Left ventricle myocardium inferior (tissue), 1 donor: ENCODE results near the gene OR2D3. TPM values are rescaled to one million over a fixed set of nuclear protein-coding genes. Genes with fewer than 3 reads are reported as not detected.
"Not testable (repeated sequence)": the region's sequence is repeated elsewhere in the genome, so short reads cannot be mapped to it uniquely, and the experiment has no call there.

Source experiments
- DNase-seq: peaks from one replicate; pipeline ENCODE4 v3.0.0-alpha.2; 2020
- H3K27ac ChIP-seq: fragments of 200-600 bp; replicated peaks from 2 replicates; pipeline ENCODE4 v1.8.0; 2021
- H3K27me3 ChIP-seq: fragments of 200-600 bp; 2 replicates; pipeline ENCODE4 v1.8.0; 2021; ENCODE audit warnings: low read depth
- H3K36me3 ChIP-seq: fragments of 200-600 bp; 2 replicates; pipeline ENCODE4 v1.8.0; 2021
- H3K4me1 ChIP-seq: fragments of 200-600 bp; 2 replicates; pipeline ENCODE4 v1.8.0; 2021
- H3K4me3 ChIP-seq: fragments of 200-600 bp; 2 replicates; pipeline ENCODE4 v1.8.0; 2021; ENCODE audit warnings: mild to moderate bottlenecking, moderate library complexity
- H3K9me3 ChIP-seq: fragments of 200-600 bp; replicated peaks from 2 replicates; pipeline ENCODE4 v1.8.0; 2021
- CTCF ChIP-seq: fragments of 200-600 bp; IDR thresholded peaks from 2 replicates; pipeline ENCODE4 v1.8.0; 2021; ENCODE audit warnings: antibody characterized with exemption, mild to moderate bottlenecking, borderline replicate concordance
- intact Hi-C: fragments of 100-400 bp; cut with micrococcal nuclease; formaldehyde crosslinking; loops from one replicate; pipeline ENCODE4 v1.11.0; 2022
- total RNA-seq: library from RNA; stranded (reverse); fragmentation: NEBNext Ultra II Directional; extraction: Animal tissue kit (Norgen Biotek cat#: 25700); gene quantifications from one replicate; pipeline ENCODE4 v1.2.1, GENCODE V29; 2021
- donor health status: DM: no; HTN: yes; CAD: no; lungs with severe emphysema.

The OR2D3 gene
- total RNA-seq, 1 donor from 2014 or later: not detected

GRCh38 chr11:6882751-6883150 is 38.1 kb upstream of the OR2D3 start:
- H3K36me3 ChIP-seq: no peaks in the 10 kb centered on the region
- H3K4me1 ChIP-seq: no peaks in the 10 kb centered on the region
- TF ChIP-seq CTCF: no peak
- no peaks in the 10 kb centered on the region for H3K9me3 ChIP-seq
- H3K27me3 ChIP-seq: peaks cover 8% of the 10 kb centered on the region
- no peak for DNase-seq
- H3K4me3 ChIP-seq: no peak overlapping the region
- H3K27ac ChIP-seq: no peak overlapping the region
- intact Hi-C loops: no loop called here

GRCh38 chr11:6887711-6888110 is 33.1 kb upstream of the OR2D3 start:
- intact Hi-C loops: not testable (repeated sequence)

GRCh38 chr11:6888830-6889229 is 32.0 kb upstream of the OR2D3 start:
- intact Hi-C loops: no loop called here

More at GRCh38 chr11:6887711-6888110, 33.1 kb upstream of the OR2D3 start:
- not testable (repeated sequence) for DNase-seq, H3K36me3 ChIP-seq, H3K27ac ChIP-seq, H3K4me3 ChIP-seq, H3K9me3 ChIP-seq, H3K4me1 ChIP-seq, H3K27me3 ChIP-seq

GRCh38 chr11:6889835-6890234 is 31.0 kb upstream of the OR2D3 start:
- Histone ChIP-seq H3K36me3 (no peaks in the 10 kb centered on the region), H3K27ac (no peak overlapping the region), H3K4me1 (no peaks in the 10 kb centered on the region), H3K4me3 (no peak overlapping the region), H3K9me3 (peaks cover 10% of the 10 kb centered on the region), H3K27me3 (no peaks in the 10 kb centered on the region)
- intact Hi-C loops: no loop called here
- no peak for TF ChIP-seq CTCF
- no peak for DNase-seq

More at GRCh38 chr11:6888830-6889229, 32.0 kb upstream of the OR2D3 start:
- H3K4me1 ChIP-seq: no peaks in the 10 kb centered on the region
- no peak for DNase-seq
- H3K27me3 ChIP-seq: peaks cover 6% of the 10 kb centered on the region
- no peak overlapping the region for H3K4me3 ChIP-seq
- TF ChIP-seq CTCF: no peak
- H3K36me3 ChIP-seq: no peaks in the 10 kb centered on the region
- no peak overlapping the region for H3K27ac ChIP-seq
- peaks cover 10% of the 10 kb centered on the region for H3K9me3 ChIP-seq

GRCh38 chr11:6892400-6892799 is 28.4 kb upstream of the OR2D3 start, which contains the start of gene OR2D2:
OR2D2 (minus strand) TSS chr11:6892500; CDS start chr11:6892500, 0 bp downstream.
- Histone ChIP-seq H3K9me3 (peaks cover 10% of the 10 kb centered on the region), H3K4me3 (no peak within 1 kb of the TSS), H3K27ac (no peak within 1 kb of the TSS), H3K27me3 (no peaks in the 10 kb centered on the region), H3K36me3 (no peaks in the 10 kb centered on the region), H3K4me1 (no peaks in the 10 kb centered on the region)
- no peak for TF ChIP-seq CTCF
- DNase-seq: no peak
- intact Hi-C loops: no loop called here

- Histone ChIP-seq H3K4me3 (no peak overlapping the region), H3K36me3 (no peaks in the 10 kb centered on the region), H3K9me3 (peaks cover 4% of the 10 kb centered on the region), H3K4me1 (no peaks in the 10 kb centered on the region), H3K27ac (no peak overlapping the region), H3K27me3 (no peaks in the 10 kb centered on the region)
- no peak for DNase-seq
- no peak for TF ChIP-seq CTCF
- intact Hi-C loops: no loop called here
These were observed 26.7 kb upstream of the OR2D3 start for GRCh38 chr11:6894097-6894496.
